Stimulated activated CD4-positive, alpha-beta T cell treated with anti-CD3 and anti-CD28 coated beads, Interleukin-1b, Interleukin-23, amount 100 ng/mL, for 4 hours (primary cell): Measurements from ENCODE around the gene PDE6D.

ENCODE experiments used
- DNase-seq, 2 donors: peaks; one replicate each; pipeline ENCODE4 v3.0.0-alpha.2; 2020; ENCODE audit warnings: low read depth in 2 of 2

The PDE6D gene

DNA sequence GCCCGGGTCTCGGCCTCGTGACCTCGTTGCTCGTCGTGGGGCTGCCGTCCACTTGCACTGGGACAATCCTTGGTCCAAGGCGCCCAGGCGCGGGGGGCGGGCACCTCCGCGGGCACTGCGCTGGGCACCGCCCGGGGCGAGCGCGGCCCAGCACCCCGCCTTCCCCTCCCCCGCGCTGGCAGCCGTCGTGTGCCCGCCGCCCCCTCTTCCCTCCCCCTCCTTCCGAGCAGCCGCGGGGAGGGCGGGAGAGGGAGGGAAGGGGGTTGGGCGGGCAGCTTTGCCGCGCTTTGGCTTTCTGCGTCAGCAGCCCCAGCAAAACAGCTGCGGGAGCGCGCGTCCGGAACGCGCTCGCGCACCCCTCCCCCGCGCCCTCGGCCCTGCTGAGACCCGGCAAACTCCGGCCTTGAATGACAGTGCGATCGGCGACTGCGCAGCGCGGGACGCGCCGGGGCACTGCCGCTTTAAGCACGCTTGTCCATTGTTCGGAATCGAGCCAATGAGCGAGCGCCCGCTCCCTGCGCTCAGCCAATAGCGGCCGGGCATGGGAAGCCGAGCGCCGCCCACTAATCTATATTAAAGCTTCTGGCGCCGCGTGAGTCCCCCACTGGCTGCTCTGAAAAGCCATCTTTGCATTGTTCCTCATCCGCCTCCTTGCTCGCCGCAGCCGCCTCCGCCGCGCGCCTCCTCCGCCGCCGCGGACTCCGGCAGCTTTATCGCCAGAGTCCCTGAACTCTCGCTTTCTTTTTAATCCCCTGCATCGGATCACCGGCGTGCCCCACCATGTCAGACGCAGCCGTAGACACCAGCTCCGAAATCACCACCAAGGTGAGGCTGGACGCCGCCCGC is 72.9 kb downstream of the PDE6D start, which contains the start of gene PTMA:
TSS of gene PTMA (plus strand) at position 599 of the 846 bp plus-strand sequence. CDS start at position 781, 182 bp downstream.
- peak; percentile 98 to 99 for DNase-seq

GRCh38 chr2:231707625-231707926 is 73.5 kb downstream of the PDE6D start:
- DNase-seq: peak in 1 of 2 donors; percentile 51

- DNase-seq: peak; percentile 95 to 98
Observed at GRCh38 chr2:231706731-231707624, 74.1 kb downstream of the PDE6D start.

- DNase-seq: no peak
Observed at GRCh38 chr2:231704017-231704416, 77.1 kb downstream of the PDE6D start.

- DNase-seq: no peak
Observed at GRCh38 chr2:231701456-231702373, 79.4 kb downstream of the PDE6D start.

DNA sequence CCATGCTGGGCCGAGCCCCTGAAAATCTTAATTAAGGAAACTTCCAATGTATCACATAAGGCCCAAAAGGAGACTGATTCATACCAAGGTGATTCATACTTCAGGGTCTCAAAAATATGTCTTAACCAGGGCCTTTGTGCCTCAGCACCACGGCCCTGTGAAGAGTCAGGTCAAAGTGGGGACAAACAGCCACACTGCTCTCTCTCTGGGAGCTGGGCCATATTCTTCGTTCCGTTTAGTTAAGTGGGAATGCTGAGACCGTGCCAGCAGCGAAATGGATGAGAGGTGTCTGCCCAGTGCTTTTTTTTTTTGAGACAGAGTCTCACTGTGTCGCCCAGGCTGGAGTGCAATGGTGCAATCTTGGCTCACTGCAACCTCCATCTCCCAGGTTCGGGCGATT is 82.1 kb downstream of the PDE6D start:
- DNase-seq: no peak

- DNase-seq: no peak
Observed at GRCh38 chr2:231696004-231696367, 85.1 kb downstream of the PDE6D start.

DNA sequence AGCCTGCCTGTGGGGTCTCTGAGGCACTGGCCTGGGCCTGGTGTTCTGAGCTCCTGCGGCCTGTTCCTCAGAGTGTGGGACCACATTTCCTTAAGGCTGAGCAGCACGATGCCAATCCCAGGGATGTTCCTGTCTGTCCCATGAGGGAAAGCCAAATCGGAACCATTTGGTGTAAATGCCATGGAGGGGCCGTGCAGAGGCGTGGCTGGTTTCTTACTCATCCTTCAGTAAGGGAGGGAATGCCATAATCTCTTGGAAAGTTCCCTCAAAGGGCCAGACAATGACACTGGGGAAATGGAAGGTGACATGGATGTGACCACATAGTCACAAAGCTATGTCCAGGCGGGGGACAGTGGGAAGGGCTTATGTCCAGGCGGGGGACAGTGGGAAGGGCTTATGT is 87.1 kb downstream of the PDE6D start:
- no peak for DNase-seq

GRCh38 chr2:231692847-231693246 is 88.2 kb downstream of the PDE6D start:
- DNase-seq: no peak

- DNase-seq: no peak
Observed at GRCh38 chr2:231691251-231691772, 89.8 kb downstream of the PDE6D start.

- no peak for DNase-seq
Observed at GRCh38 chr2:231689124-231689893, 91.8 kb downstream of the PDE6D start.

DNA sequence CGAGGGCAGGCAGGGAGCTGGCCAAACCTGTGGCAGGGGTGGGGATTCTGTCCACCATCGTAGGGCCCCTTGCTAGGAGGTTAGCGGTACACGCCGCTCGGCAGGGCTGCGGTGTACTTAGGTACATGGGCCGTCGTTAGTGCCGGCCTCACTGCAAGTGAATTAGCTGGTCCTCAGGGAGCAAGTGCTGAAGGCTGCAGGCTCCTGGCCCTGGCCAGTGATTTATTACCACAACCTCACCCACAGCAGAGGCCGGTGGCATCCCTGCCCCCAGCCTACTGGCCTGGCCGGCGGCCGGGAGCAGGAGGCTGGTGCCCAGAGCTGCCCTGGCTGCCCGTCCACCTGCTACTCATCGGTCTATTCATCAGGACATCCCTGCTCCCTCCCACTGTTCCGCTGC is 92.4 kb downstream of the PDE6D start:
- no peak for DNase-seq

DNA sequence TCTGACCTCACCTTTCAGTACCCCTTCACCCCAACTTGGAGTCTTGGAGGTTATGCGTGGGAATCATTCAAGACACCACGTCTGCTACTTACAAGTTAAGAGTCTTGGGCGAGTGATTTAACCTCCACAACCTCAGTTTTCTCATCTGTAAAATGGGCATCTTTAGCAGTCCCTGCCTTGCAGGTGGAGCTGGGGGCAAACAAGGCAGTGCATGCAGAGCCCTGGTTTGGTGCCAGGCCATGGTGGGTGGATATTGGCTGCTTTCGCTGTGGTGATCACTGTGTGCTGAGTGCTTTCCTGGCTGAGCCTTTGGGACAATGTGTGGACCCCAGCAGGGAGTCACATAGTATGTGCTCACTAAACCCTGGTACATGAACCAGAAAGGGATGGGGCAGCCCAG is 93.1 kb downstream of the PDE6D start:
- no peak for DNase-seq

DNA sequence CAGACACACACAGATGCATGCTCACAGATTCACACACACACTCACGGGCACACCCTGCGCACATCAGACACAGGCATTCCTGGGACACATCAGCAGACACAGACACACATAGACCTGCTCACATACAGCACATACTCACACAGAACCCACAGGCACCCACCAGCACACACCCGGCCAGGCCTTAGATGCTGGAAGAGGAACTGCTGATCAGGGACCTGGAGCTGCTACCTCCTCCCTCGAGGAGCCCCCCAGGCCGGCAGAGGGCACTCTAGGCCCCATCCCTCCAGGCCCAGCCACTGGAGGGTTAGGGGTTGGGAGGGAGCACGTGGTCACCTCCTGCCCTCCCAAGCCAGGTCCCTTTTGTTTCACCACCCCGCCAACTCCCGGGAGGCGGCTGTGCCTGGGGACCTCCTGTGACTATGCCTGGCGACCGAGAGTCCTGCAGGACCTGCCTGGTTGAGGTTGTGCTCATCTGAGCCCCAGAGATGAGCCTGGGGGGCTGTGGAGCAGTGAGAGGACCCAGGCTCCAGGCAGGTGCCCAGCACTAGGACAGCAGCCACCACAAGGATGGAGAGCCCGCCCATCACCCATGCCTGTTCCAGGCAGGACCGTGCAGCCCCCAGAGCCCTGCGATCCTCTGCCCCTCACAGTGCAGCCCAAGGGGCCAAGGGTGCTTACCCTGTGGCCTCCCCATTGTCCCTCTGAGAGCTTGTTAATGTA is 93.8 kb downstream of the PDE6D start:
- peak; percentile 54 to 69 for DNase-seq

DNA sequence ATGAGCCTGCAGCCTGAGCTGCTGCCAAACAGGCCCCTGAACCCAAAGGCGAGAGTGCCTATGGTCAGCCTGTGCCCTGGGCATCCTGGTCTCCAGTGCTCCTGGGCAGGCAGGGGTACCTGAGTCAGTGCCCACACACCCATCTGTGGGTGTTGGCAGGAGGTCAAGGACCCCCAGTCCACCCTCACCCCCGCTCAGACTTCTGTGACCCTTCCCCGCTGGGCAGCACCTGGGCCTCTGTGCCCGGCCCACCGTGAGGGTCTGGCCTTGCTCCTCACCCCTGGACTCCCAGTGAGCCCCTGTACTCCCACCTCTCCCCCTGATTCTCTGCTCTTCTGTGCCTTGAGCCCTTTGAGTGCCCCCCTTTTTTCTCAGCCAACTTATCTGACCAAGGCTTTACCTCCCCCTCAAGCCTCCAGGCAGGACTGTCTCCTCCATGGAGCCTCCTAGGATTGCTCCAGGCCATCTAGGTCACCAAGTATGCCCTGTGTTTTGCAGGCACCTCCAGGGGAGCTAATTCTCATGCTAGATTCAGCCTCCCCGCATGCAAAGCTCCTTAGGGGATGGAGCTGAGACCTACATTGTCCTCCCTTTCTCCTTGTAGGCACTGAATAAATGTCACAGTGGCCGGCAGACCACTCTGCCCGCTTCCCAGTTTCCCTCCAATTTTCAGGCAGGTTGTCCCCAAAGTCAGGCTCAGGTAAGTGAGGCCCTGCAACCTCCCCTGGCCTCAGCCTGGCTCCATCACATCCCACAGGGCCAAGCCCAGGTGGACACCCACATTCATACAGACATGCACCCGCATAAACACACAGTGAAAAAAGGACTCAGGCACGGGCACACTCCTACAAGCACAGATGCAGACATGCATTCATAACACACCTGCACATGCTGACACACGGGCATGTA is 94.6 kb downstream of the PDE6D start:
- DNase-seq: no peak

DNA sequence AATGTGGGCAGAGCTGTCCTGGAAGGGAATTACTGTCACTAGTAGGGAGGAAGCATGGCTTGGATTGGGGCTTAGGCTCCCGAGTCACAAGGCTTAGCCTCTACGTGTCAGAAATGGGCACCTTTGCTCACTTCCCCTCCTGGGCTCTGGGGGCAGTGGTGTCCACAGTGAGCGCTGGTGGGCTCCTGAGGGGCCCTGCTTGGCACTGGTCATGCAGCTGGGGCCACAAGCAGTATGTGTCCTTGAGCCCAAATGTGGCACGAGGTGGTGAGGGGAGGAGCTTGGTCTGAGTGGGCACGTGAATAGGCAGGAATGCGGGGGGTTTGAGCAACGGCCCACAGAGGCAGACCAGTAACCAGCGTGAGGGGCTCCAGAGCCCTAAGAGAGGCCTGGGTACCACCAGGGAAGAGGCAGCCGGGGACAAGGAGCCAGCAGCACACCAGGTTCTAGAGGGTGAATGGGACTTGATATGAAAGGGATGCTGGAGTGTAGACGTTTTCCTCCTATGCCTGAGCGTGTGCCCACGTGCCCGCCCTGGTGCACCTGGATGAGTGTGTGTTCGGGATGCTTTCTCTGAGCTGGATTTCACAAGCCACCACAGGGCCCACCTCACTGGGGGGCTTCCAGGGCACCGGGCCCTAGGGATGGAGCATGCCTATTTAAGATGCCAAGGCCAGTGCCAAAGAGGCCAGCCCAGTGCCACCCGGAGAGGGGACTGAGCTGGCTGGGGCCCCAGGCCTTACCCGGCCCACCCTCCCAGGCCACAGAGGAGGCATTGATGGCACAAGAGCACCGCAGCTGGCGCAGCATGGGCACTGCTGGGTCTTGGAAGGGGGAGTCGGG is 95.5 kb downstream of the PDE6D start:
- DNase-seq: no peak

DNA sequence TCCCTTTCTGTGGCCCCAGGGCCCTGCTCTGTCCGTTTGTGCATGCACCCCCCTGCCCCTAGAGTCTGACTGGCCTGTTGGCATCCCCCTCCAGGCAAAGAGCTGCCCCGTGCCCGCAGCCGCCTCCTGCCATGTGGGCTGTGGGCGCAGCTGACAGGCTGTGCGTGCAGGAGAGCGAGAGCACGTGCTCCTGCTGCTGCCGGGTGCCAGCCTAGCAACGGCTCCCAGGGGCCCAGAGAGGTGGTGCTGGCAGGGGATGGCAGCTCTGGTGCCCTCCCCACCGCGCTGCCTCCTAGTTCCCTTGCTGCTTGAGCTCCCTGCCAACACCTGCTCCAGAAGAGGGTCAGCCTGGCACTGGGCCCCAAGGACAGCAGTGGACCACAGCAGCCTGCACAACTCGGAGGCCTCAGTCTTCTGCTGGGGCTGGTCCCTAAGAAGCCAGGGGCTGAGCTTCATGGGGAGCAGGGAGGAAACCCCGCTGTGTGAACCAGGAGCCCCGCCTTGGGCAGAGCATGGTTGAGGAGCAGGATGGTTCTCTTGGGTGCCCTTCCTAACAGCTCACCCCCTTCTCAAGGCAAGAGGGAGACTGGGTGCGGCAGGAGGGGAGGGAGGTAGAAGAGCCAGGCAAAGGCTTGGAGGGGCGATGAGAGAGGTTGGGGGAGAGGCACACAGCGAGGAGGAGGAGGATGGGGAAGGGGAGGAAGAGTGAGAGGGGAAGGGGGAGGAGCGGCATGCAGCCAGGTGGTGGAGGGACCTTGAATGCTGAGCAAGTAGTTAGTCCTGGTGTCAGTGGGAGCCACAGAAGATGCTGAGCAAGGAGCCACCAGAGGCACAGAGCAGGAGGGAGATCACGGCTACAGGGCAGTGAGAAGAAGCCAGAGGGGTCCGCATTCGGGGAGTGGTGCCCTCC is 96.5 kb downstream of the PDE6D start:
- no peak for DNase-seq
